HepG2 (cell line): ENCODE measurements around the gene ERF. TPM values are rescaled to one million over a fixed set of nuclear protein-coding genes. Genes with fewer than 3 reads are reported as not detected.

Experiments
- ATAC-seq: fragments of 200-7000 bp; cut with Tn5 transposase; 3 replicates; pipeline ENCODE4 v1.9.1; 2020; ENCODE audit warnings: mild to moderate bottlenecking, moderate library complexity
- BruUV-seq: library from RNA; stranded (reverse); fragments of 400-500 nt; replicated peaks from 2 replicates; lab custom pipeline; 2021; lab: Mats Ljungman, UMichigan
- CTCF ChIA-PET: fragments of 300-600 bp; formaldehyde crosslinking; extraction: SDS; loops from one replicate; lab custom pipeline; 2021; ENCODE audit warnings: low total read pairs, inconsistent platforms, low intra/inter-chr PET ratio; lab: Yijun Ruan, JAX
- POLR2A ChIA-PET: fragments of 350-600 bp; sonication (Branson Sonifier 250); formaldehyde crosslinking; loops from one replicate; lab custom pipeline; 2020; ENCODE audit warnings: antibody characterized with exemption, inconsistent platforms; lab: Yijun Ruan, JAX
- DNase-seq: peaks from one replicate; pipeline ENCODE4 v3.0.0-alpha.2; 2015; ENCODE audit warnings: low spot score
- FAIRE-seq: peaks from 3 replicates; lab custom pipeline; 2011; peaks lifted over from hg19 to GRCh38; lab: Jason Lieb, UNC
- H2AFZ ChIP-seq: one replicate; pipeline ENCODE4 v1.6.1; 2011; ENCODE audit warnings: low read length, inconsistent platforms
- H3K27ac ChIP-seq: fragments of 300-600 bp; 3 replicates; pipeline ENCODE4 v1.8.0; 2011; ENCODE audit warnings: mixed run types, mild to moderate bottlenecking, mixed read lengths, low read length, inconsistent platforms; ENCODE audit not compliant: insufficient read depth; ENCODE audit errors: extremely low read length
- H3K27me3 ChIP-seq, 2 experiments: fragments of 200-600 bp in 1 of 2; 2 replicates in 1 of 2; 3 replicates in 1 of 2; pipeline versions ENCODE4 v1.6.0 to v1.8.0; 2011; ENCODE audit warnings: low read length in 2 of 2, mild to moderate bottlenecking in 2 of 2, moderate library complexity in 2 of 2, inconsistent platforms in 1 of 2; ENCODE audit not compliant: insufficient read depth in 2 of 2, control insufficient read depth in 1 of 2
- H3K36me3 ChIP-seq, 2 experiments: fragments of 200-600 bp in 1 of 2; replicated peaks in 1 of 2; 2 replicates in 1 of 2; 3 replicates in 1 of 2; pipeline versions ENCODE4 v1.5.1 to v1.8.0; 2011; ENCODE audit warnings: low read length in 2 of 2, inconsistent platforms in 1 of 2; ENCODE audit not compliant: insufficient read depth in 2 of 2, control insufficient read depth in 1 of 2
- H3K4me1 ChIP-seq: 2 replicates; pipeline ENCODE4 v1.5.1; 2012; ENCODE audit warnings: low read length, inconsistent platforms; ENCODE audit not compliant: insufficient read depth
- H3K4me2 ChIP-seq: 2 replicates; pipeline ENCODE4 v1.6.0; 2011; ENCODE audit warnings: low read depth, low read length, inconsistent platforms
- H3K4me3 ChIP-seq, 3 experiments: fragments of 200-600 bp in 1 of 3; sonication (generic), shearing (Covaris generic) in 1 of 3; replicated peaks in 1 of 3; 2 replicates each; pipeline ENCODE4 v1.5.1; 2011 to 2016; ENCODE audit warnings: low read length in 3 of 3, inconsistent platforms in 2 of 3, low read depth in 2 of 3, mild to moderate bottlenecking in 2 of 3, control low read depth in 1 of 3, mixed read lengths in 1 of 3; ENCODE audit not compliant: insufficient read depth in 1 of 3
- H3K79me2 ChIP-seq: one replicate; pipeline ENCODE4 v1.6.1; 2011; ENCODE audit warnings: low read length, inconsistent platforms; ENCODE audit not compliant: insufficient read depth
- H3K9ac ChIP-seq: 2 replicates; pipeline ENCODE4 v1.6.0; 2011; ENCODE audit warnings: mild to moderate bottlenecking, low read depth, low read length, inconsistent platforms; ENCODE audit not compliant: insufficient read depth
- H3K9me3 ChIP-seq: 2 replicates; pipeline ENCODE4 v1.5.1; 2012; ENCODE audit warnings: mild to moderate bottlenecking, low read length
- H4K20me1 ChIP-seq: 2 replicates; pipeline ENCODE4 v1.6.0; 2011; ENCODE audit warnings: inconsistent platforms, mild to moderate bottlenecking, low read length, moderate library complexity; ENCODE audit not compliant: insufficient read depth
- CREM ChIP-seq, 2 experiments: sonication (generic) in 1 of 2; formaldehyde crosslinking in 1 of 2; IDR thresholded peaks; 2 replicates each; pipeline versions ENCODE4 v1.4.0 to v1.6.1; 2016 to 2020; ENCODE audit warnings: antibody characterized with exemption in 1 of 2, mild to moderate bottlenecking in 1 of 2, missing genetic modification reagents in 1 of 2
- DMAP1 ChIP-seq: IDR thresholded peaks from 2 replicates; pipeline ENCODE4 v1.6.1; 2016
- GMEB1 ChIP-seq: sonication (generic); formaldehyde crosslinking; IDR thresholded peaks from 2 replicates; pipeline ENCODE4 v1.5.1; 2020; ENCODE audit warnings: missing genetic modification reagents, mild to moderate bottlenecking, borderline replicate concordance
- JARID2 ChIP-seq: sonication (generic); formaldehyde crosslinking; IDR thresholded peaks from 2 replicates; pipeline ENCODE4 v1.8.1; 2023; ENCODE audit warnings: missing genetic modification reagents, inconsistent platforms; ENCODE audit not compliant: insufficient replicate concordance
- MAX ChIP-seq: IDR thresholded peaks from 2 replicates; pipeline ENCODE4 v1.6.1; 2012; ENCODE audit warnings: inconsistent platforms
- ZBTB34 ChIP-seq: sonication (generic); formaldehyde crosslinking; IDR thresholded peaks from 2 replicates; pipeline ENCODE4 v1.8.0; 2022; ENCODE audit warnings: mild to moderate bottlenecking, missing genetic modification reagents
- ZBTB46 ChIP-seq: sonication (generic); formaldehyde crosslinking; IDR thresholded peaks from 2 replicates; pipeline ENCODE4 v1.4.0; 2020; ENCODE audit warnings: mild to moderate bottlenecking, missing genetic modification reagents, borderline replicate concordance
- ZNF180 ChIP-seq: sonication (generic); formaldehyde crosslinking; IDR thresholded peaks from 2 replicates; pipeline ENCODE4 v1.4.0; 2020; ENCODE audit warnings: low read depth, missing genetic modification reagents, borderline replicate concordance
- ZNF317 ChIP-seq: sonication (generic); formaldehyde crosslinking; IDR thresholded peaks from 2 replicates; pipeline ENCODE4 v1.5.0; 2020; ENCODE audit warnings: mild to moderate bottlenecking, missing genetic modification reagents
- ZNF598 ChIP-seq: sonication (generic); formaldehyde crosslinking; IDR thresholded peaks from 2 replicates; pipeline ENCODE4 v1.5.1; 2020; ENCODE audit warnings: mild to moderate bottlenecking, missing genetic modification reagents, borderline replicate concordance
- WGBS: methylation state at CpG from one replicate; pipeline ENCODE4 v1.1.6; 2017; ENCODE audit warnings: low lambda C conversion rate; 5-methylcytosine and 5-hydroxymethylcytosine counted together
- in situ Hi-C: cut with HindIII; loops from 2 replicates; pipeline ENCODE4 v1.10.0; 2017; ENCODE audit warnings: low pct_unique_long_range_greater_than_20kb; ENCODE audit not compliant: extremely low pct_ligation_motif_present
- intact Hi-C: fragments of 100-400 bp; cut with micrococcal nuclease; formaldehyde crosslinking; loops from one replicate; pipeline ENCODE4 v1.10.0; 2022; ENCODE audit not compliant: unreplicated experiment
- polyA plus RNA-seq, 8 experiments: library from polyadenylated mRNA; depleted of rRNA in 3 of 8; stranded (reverse) in 7 of 8; unstranded in 1 of 8; fragments of >200 nt; fragmentation: Illumina TruSeq in 4 of 8; extraction: Trizol in 4 of 8; gene quantifications; 2 replicates each; pipeline versions ENCODE4 v1.2.1 to v1.2.3, GENCODE V29; 2011 to 2016; ENCODE audit warnings: low read depth in 4 of 8, missing spikeins in 1 of 8, mixed read lengths in 1 of 8; ENCODE audit not compliant: insufficient read depth in 1 of 8
- total RNA-seq, 5 experiments: library from RNA; depleted of rRNA; stranded (reverse); fragments of >200 nt; fragmentation: Illumina TruSeq; extraction: Trizol; gene quantifications; 2 replicates each; pipeline ENCODE4 v1.2.3, GENCODE V29; 2016; ENCODE audit warnings: low read depth in 1 of 5
- TF ChIP-seq, protein P1 (sequence below): IDR thresholded peaks from 2 replicates; pipeline ENCODE4 v1.6.1; 2012; ENCODE audit warnings: low read length, improper control_type of control experiment
- TF ChIP-seq, protein P2 (sequence below): sonication (generic); formaldehyde crosslinking; IDR thresholded peaks from 2 replicates; pipeline ENCODE4 v1.5.0; 2020; ENCODE audit warnings: missing genetic modification reagents

ERF gene
- total and polyA plus RNA-seq, 2 of the 13 experiments (the other 11 are each of a cell fraction or from before 2014, with no cell fraction given), result 67.1 to 69.9 TPM

GRCh38 chr19:42241279-42241678 is 13.6 kb downstream of the ERF start:
- WGBS, result 98% methylated on average over 3 of the region's 3 CpGs
- ATAC-seq (no peak), DNase-seq (no peak), FAIRE-seq (no peak)
- CTCF ChIA-PET, result no interaction called here
- POLR2A ChIA-PET, result interaction anchor here (2.9 to 3.2 kb wide), 2 partner anchors 12 to 24 kb away, joined by 13 to 19 read pairs; partner anchors contain the start of gene DEDD2
- BruUV-seq, result no TSS peak
- H3K4me3 ChIP-seq, result peak overlapping the region; percentile 79 to 90 (median 81)
- H3K27ac ChIP-seq, result peak overlapping the region; percentile 58
- no peaks in the 10 kb centered on the region for H3K9me3 ChIP-seq
- H3K27me3 ChIP-seq, result no peaks in the 10 kb centered on the region; a peak in 1 of 5 replicates
- H2AFZ ChIP-seq, result no peak overlapping the region
- H3K4me1 ChIP-seq, result peaks cover 35% of the 10 kb centered on the region
- H3K9ac ChIP-seq, result peak overlapping the region; percentile 97
- H4K20me1 ChIP-seq, result peaks cover 5% of the 10 kb centered on the region; the same call in 1 of the 2 replicates
- peak overlapping the region; percentile 75 for H3K4me2 ChIP-seq
- H3K36me3 ChIP-seq, result peaks cover 3 to 25% of the 10 kb centered on the region in 2 experiments; a peak in 4 of 5 replicates
- in situ Hi-C loops (no loop called here), intact Hi-C loops (no loop called here)
- H3K79me2 ChIP-seq, result peaks cover 20% of the 10 kb centered on the region
- TF ChIP-seq ZNF317 (CRISPR knock-in tag) (no peak), ZBTB34 (CRISPR knock-in tag) (no peak), GMEB1 (CRISPR knock-in tag) (no peak), ZNF598 (no peak), MAX (no peak), ZNF180 (no peak), DMAP1 (CRISPR knock-in tag) (no peak), JARID2 (CRISPR knock-in tag) (no peak), CREM (IDR thresholded peaks at IDR 0.05) (no peak), CREM (CRISPR knock-in tag; IDR thresholded peaks at IDR 0.05) (no peak), ZBTB46 (no peak)
- TF ChIP-seq, protein P1, sequence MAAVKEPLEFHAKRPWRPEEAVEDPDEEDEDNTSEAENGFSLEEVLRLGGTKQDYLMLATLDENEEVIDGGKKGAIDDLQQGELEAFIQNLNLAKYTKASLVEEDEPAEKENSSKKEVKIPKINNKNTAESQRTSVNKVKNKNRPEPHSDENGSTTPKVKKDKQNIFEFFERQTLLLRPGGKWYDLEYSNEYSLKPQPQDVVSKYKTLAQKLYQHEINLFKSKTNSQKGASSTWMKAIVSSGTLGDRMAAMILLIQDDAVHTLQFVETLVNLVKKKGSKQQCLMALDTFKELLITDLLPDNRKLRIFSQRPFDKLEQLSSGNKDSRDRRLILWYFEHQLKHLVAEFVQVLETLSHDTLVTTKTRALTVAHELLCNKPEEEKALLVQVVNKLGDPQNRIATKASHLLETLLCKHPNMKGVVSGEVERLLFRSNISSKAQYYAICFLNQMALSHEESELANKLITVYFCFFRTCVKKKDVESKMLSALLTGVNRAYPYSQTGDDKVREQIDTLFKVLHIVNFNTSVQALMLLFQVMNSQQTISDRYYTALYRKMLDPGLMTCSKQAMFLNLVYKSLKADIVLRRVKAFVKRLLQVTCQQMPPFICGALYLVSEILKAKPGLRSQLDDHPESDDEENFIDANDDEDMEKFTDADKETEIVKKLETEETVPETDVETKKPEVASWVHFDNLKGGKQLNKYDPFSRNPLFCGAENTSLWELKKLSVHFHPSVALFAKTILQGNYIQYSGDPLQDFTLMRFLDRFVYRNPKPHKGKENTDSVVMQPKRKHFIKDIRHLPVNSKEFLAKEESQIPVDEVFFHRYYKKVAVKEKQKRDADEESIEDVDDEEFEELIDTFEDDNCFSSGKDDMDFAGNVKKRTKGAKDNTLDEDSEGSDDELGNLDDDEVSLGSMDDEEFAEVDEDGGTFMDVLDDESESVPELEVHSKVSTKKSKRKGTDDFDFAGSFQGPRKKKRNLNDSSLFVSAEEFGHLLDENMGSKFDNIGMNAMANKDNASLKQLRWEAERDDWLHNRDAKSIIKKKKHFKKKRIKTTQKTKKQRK, result no peak
- TF ChIP-seq, protein P2, sequence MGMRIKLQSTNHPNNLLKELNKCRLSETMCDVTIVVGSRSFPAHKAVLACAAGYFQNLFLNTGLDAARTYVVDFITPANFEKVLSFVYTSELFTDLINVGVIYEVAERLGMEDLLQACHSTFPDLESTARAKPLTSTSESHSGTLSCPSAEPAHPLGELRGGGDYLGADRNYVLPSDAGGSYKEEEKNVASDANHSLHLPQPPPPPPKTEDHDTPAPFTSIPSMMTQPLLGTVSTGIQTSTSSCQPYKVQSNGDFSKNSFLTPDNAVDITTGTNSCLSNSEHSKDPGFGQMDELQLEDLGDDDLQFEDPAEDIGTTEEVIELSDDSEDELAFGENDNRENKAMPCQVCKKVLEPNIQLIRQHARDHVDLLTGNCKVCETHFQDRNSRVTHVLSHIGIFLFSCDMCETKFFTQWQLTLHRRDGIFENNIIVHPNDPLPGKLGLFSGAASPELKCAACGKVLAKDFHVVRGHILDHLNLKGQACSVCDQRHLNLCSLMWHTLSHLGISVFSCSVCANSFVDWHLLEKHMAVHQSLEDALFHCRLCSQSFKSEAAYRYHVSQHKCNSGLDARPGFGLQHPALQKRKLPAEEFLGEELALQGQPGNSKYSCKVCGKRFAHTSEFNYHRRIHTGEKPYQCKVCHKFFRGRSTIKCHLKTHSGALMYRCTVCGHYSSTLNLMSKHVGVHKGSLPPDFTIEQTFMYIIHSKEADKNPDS (CRISPR knock-in tag), result no peak
